Measurements from ENCODE around the gene CROT.

CROT gene

DNA sequence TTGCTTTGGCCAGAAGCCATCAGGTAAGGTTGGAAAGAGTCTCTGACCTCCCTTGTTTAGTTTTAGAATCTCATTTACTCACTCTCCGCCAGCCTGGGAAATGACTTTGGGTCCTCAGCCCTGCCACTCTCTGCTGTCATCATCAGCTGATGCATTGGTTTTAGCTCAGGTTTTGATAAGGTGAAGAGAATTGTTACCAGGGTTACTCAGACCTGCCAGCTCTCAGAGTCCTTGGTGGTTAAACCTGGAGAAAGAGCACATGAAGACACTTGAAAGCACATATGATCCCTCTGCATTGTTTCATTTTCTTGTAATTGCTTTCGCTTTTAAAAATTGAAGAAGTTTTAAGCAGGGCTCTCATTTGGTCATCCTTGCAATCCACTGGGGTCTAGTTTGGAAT is 4.0 kb upstream of the CROT start:
- DNase-seq (ENCODE audit: extremely low read depth, low read depth) = no peak
- TF ChIP-seq, protein P1, sequence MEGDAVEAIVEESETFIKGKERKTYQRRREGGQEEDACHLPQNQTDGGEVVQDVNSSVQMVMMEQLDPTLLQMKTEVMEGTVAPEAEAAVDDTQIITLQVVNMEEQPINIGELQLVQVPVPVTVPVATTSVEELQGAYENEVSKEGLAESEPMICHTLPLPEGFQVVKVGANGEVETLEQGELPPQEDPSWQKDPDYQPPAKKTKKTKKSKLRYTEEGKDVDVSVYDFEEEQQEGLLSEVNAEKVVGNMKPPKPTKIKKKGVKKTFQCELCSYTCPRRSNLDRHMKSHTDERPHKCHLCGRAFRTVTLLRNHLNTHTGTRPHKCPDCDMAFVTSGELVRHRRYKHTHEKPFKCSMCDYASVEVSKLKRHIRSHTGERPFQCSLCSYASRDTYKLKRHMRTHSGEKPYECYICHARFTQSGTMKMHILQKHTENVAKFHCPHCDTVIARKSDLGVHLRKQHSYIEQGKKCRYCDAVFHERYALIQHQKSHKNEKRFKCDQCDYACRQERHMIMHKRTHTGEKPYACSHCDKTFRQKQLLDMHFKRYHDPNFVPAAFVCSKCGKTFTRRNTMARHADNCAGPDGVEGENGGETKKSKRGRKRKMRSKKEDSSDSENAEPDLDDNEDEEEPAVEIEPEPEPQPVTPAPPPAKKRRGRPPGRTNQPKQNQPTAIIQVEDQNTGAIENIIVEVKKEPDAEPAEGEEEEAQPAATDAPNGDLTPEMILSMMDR (IDR thresholded peaks at IDR 0.05; ENCODE audit: low read depth, low read length, missing control alignments) = no peak
- H3K4me3 ChIP-seq (replicated peaks; ENCODE audit: low read depth, low read length) = no peak overlapping the region

DNA sequence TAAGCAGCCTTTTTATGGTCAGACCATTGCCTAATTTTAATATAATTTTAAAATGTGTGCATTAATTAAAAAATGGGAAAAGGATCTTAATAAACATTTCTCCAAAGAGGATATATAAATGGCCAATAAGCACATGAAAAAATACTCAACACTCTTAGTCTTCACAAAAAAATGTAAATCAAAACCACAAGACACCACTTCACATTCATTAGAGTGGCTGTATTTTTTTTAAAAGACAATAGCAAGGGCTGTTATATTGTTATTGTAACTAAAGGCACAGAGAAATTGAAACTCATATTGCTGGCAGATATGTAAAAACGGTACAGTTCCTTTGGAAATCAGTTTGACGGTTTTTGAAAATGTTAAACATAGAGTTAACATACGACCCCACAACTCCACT is 3.2 kb upstream of the CROT start:
- no peak overlapping the region for H3K4me3 ChIP-seq (replicated peaks; ENCODE audit: low read depth, low read length)
- TF ChIP-seq, protein P1 (IDR thresholded peaks at IDR 0.05; ENCODE audit: low read depth, low read length, missing control alignments) = no peak
- DNase-seq (ENCODE audit: extremely low read depth, low read depth) = no peak

DNA sequence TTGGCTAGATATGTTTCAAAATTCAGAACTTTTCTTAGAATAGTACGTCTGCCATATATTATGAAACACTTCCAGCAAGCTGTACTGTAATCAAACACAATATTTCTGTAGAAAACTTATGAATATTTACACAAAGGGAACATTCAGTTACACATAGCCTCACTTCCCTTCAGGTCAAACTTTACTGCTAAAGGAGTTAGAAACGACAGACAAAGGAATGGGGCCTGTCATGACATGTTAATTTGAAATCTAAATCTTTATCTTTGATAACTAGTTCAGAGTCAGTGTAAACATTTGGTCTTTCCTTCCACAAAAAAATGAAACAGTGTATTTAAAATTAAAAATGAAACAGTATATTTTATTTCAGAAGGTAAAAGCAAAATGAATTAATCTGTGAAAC is 1.0 kb upstream of the CROT start:
- peak overlapping the region; percentile 55 for H3K4me3 ChIP-seq (replicated peaks; ENCODE audit: low read depth, low read length)
- no peak for DNase-seq (ENCODE audit: extremely low read depth, low read depth)
- TF ChIP-seq, protein P1 (IDR thresholded peaks at IDR 0.05; ENCODE audit: low read depth, low read length, missing control alignments) = no peak

DNA sequence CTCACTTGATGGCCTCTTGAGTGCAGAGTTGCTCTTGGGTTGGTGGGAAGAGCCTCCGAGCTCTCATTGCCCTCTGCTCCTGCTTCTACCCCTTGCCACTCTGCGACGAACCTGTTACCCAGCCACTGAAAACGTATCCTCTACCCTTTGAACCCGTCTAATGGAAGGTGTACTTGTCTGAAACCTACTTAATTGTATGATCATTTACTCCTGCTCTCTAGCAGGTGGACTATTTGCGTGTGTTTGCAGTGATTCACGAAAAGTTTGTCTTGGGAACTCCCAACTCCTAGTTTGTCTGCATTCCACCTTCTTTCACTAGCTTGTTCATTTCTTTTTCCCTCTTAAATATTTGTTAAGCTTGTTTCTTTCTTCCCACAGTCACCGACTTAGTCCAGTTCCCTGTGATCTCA is 503 bp downstream of the CROT start:
- peak overlapping the region; percentile 55 for H3K4me3 ChIP-seq (replicated peaks; ENCODE audit: low read depth, low read length)
- DNase-seq (ENCODE audit: extremely low read depth, low read depth) = no peak
- TF ChIP-seq, protein P1 (IDR thresholded peaks at IDR 0.05; ENCODE audit: low read depth, low read length, missing control alignments) = no peak

DNA sequence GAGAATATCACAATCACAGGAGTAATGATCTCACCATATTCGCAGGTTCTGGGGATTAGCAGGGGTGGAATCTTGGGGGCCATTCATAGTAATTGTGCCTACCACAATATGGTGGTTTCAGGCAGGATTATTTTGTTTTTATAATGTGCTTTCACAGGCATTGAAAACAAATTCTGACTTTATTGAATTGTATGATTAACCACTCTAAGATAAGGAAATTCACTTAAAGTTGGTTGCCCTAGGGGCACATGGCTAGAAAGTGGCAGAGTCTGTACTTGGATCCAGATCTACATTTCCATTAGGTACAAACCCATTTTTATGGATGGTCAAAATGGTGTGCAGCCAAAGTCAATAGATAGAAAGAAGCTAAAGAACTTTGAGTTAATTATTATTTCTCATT is 1.7 kb downstream of the CROT start:
- no peak for DNase-seq (ENCODE audit: extremely low read depth, low read depth)
- TF ChIP-seq, protein P1 (IDR thresholded peaks at IDR 0.05; ENCODE audit: low read depth, low read length, missing control alignments) = no peak
- H3K4me3 ChIP-seq (replicated peaks; ENCODE audit: low read depth, low read length) = no peak overlapping the region

DNA sequence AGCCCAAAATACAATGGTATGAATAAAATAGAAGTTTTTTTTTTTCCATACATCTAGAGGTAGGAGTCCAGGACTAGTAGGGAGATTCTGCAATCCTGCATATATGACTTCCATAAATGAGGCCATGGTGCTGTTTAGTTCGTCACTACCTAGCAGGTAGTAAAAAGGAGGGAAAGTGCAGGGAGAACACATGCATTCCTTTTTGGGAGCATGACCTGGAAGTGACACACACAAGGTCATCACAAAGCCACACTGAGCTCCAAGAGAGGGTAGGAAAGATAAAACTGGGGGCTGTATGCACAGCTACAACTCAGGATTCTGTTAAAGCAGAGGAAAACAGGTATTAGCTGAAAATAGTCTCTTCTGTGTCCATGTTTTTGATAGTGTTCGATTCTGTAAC is 2.2 kb downstream of the CROT start:
- TF ChIP-seq, protein P1 (IDR thresholded peaks at IDR 0.05; ENCODE audit: low read depth, low read length, missing control alignments) = no peak
- no peak overlapping the region for H3K4me3 ChIP-seq (replicated peaks; ENCODE audit: low read depth, low read length)
- no peak for DNase-seq (ENCODE audit: extremely low read depth, low read depth)

DNA sequence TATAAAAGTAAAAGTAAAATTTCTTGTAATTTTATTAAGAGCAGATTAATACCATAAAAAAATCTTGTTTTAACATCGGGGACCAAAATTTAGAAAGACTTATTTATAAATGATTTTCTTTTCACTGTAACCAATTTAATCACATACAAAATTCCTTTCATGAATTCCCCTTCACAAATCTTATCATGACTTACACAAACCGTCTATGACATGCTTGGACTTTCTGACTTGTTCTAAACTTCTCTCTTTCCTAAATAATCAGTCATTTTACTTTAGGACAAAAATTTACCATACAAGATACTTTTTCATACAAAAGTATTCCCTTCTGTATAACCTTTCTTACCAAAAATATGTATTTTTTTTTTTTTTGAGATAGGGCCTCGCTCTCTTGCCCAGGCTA is 9.3 kb downstream of the CROT start:
- TF ChIP-seq, protein P1 (IDR thresholded peaks at IDR 0.05; ENCODE audit: low read depth, low read length, missing control alignments) = no peak
- H3K4me3 ChIP-seq (replicated peaks; ENCODE audit: low read depth, low read length) = no peak overlapping the region
- peak; percentile 29 for DNase-seq (ENCODE audit: extremely low read depth, low read depth)

Data from HFF-Myc (cell line).